Renal pelvis (tissue), 4 donors: ENCODE data around the gene BCAS3. TPM values are rescaled to one million over a fixed set of nuclear protein-coding genes. Genes with fewer than 3 reads are reported as not detected.
"Not testable (repeated sequence)": the region's sequence is repeated elsewhere in the genome, so short reads cannot be mapped to it uniquely, and the experiment has no call there.

ENCODE experiments used
- DNase-seq: peaks from one replicate; pipeline ENCODE4 v3.0.0-alpha.2; 2013
- polyA plus RNA-seq, 3 donors: library from polyadenylated mRNA; unstranded; fragments of 120-200 nt; gene quantifications; one replicate each; pipeline ENCODE4 v1.2.1, GENCODE V29; 2013; ENCODE audit not compliant: insufficient read length in 3 of 3

BCAS3 gene
- polyA plus RNA-seq, 3 donors: 30.1 to 34.5 (median 32.6) TPM

- no peak for DNase-seq
Observed at GRCh38 chr17:60863892-60864707, 186.4 kb downstream of the BCAS3 start.

DNA sequence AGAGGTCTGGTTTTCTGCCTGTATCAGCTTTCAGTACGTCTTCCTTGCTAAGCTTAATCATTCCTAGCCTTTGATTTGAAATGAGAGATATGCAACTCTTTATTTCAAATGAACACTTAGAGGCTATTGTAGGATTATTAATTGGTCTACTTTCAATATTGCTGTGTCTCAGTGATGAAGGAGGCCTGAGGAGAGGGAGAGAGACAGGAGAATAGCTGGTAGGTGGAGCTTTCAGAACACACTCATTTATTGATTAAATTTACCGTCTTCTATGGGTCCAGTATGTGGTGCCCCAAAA, 187.0 kb downstream of the BCAS3 start:
- DNase-seq: no peak

DNA sequence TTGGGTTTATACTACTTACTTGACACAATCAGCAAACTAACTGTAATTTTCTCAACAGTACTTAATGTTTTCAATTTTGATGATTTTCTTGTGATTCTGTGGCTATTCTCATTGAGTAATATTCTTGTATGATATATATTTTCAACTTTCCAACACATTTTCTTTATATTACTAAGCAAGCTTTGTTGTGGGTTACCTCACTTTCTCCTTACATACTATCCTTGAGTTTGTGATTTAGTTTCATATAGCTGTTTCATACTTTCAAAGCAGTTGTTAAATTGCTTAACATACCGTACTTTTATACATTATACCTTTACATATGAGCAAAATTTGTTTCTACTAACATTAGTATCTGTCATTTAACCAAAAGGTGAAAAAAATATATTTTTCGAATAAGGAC, 197.1 kb downstream of the BCAS3 start:
- no peak for DNase-seq

GRCh38 chr17:60886731-60887613, 209.3 kb downstream of the BCAS3 start:
- not testable (repeated sequence) for DNase-seq

DNA sequence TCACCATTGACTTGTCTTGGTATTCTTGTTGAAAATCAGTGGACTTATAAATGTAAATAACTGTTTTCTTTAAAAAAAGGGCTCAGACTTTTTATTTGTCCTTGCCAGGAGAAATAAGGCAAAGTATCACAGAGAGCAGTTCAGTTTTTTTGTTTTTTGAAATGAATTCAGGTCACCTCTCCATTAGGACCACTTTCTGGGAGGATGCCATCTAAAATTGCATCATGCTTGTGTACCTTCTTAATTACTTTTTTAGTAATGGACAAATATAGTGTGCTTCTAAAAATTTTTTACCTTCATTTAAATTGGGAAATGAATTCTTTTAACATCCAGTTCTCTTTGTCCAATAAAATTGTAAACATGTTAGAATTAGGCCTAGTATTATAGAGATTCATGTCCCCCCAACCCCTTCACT, 210.0 kb downstream of the BCAS3 start:
- DNase-seq: no peak

- no peak for DNase-seq
Observed at GRCh38 chr17:60888812-60889709, 211.4 kb downstream of the BCAS3 start.

DNA sequence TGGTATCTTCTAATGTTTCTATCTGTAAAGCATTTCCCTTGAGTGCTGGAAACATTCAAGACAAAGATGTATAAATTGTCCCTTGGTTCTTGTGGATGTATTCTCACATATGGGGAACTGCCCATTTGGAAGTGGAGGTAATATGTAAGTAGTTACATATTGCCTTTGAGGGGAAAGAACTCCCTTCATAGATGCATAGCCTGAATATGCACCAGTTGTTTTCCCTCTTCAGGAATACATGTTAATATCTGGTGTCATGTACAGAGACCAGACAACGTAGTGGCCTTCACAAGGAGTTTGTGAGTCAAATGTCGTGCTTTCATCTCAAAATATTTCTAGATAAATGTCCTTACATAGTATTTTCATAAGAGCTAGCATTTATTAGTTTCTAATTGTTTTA, 213.5 kb downstream of the BCAS3 start:
- DNase-seq: no peak

DNA sequence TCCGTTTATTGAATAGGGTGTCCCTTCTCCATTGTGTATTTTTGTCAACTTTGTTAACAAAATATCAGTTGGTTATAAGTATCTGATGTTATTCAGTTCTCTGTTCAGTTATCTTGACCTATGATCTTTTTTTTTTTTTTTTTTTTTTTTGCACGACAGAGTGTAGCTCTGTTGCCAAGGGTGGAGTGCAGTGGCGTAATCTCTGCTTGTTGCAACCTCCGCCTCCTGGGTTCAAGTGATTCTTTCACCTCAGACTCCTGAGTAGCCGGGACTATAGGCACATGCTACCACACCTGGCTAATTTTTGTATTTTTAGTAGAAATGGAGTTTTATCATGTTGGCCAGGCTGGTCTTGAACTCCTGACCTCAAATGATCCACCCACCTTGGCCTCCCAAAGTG, 215.8 kb downstream of the BCAS3 start:
- no peak for DNase-seq

DNA sequence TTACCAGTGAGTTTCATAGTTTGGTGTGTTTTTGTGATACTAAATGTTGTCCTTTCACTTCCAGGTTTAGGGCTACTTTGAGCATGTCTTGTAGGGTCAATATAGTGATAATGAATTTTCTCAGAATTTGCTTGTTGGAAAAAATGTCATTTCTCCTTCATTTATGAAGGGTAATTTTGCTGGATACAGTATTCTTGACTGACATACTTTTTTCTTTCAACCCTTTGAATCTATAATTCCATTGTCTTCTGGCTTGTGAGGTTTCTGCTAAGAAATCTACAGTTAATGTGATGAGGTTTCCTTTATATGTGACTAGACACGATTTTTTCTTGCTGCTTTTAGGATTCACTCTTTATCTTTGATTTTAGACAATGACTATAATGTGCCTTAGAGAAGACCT, 219.3 kb downstream of the BCAS3 start:
- DNase-seq: no peak

GRCh38 chr17:60899115-60899514, 221.5 kb downstream of the BCAS3 start:
- DNase-seq: no peak

- DNase-seq: no peak
Observed at GRCh38 chr17:60900688-60901087, 223.0 kb downstream of the BCAS3 start.

- no peak for DNase-seq
Observed at GRCh38 chr17:60901242-60901641, 223.6 kb downstream of the BCAS3 start.

- no peak for DNase-seq
Observed at GRCh38 chr17:60901806-60902205, 224.2 kb downstream of the BCAS3 start.

DNA sequence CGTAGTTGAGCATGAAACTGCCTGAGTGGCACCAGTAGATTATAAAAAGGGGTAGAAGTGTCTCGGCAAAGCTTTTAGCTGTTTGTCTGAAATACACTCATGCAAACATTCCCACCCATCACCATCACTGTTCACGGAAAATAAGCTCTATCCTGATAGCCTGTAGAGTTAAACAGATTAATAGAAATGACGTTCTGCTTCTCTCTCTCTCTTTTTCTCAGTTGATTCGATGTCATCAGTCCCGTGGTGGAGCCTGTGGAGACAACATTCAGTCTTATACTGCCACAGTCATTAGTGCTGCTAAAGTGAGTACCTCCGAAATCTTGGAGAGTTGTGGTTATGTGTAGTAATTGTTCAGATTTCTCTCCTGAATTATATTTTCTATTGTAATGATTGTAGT, 224.7 kb downstream of the BCAS3 start:
- DNase-seq: no peak

DNA sequence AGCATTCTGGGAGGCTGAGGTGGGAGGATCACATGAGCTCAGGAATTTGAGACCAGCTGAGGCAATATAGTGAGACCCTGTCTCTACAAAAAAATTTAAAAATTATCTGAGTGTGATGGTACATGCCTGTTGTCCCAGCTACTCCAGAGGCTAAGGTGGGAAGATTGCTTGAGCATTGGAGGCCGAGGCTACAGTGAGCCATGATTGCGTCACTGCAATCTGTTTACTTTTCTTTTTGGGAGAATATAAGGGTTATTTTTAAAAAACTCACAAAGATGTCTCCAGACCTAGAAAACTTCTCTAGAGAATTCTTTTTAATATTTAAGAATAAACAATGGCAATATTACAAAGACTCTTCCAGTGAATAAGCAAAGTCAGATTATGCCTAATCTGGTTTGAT, 226.9 kb downstream of the BCAS3 start:
- no peak for DNase-seq

- DNase-seq: no peak
Observed at GRCh38 chr17:60905709-60906108, 228.1 kb downstream of the BCAS3 start.

DNA sequence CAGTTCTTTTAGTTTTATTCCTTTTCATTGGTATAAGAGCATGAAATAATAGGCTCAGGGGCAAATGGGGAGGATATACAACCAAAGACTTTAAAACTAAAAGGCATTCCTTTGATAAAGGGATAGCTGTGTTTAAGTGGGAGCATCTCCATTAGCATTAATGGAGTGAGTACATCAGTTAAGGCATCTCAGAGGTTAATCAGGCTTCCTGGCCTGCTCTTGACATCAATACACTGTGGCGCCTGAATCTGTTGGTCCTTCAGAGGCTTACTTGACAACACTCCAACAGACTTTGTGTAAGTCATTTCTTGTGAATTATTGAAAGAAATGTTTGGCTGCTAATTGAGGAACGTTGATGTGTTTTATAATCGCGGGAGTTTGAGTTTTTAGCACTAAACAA, 230.7 kb downstream of the BCAS3 start:
- DNase-seq: no peak

GRCh38 chr17:60909405-60909804, 231.8 kb downstream of the BCAS3 start:
- no peak for DNase-seq

- no peak for DNase-seq
Observed at GRCh38 chr17:60910415-60910814, 232.8 kb downstream of the BCAS3 start.

- no peak for DNase-seq
Observed at GRCh38 chr17:60914078-60914477, 236.4 kb downstream of the BCAS3 start.

GRCh38 chr17:60916043-60916442, 238.4 kb downstream of the BCAS3 start:
- no peak for DNase-seq

GRCh38 chr17:60920107-60920506, 242.5 kb downstream of the BCAS3 start:
- no peak for DNase-seq
